Neural progenitor cell (in vitro differentiated cells): ENCODE results near the gene COL11A1.

ENCODE experiments used
- CTCF ChIP-seq: fragments of 200-600 bp; sonication (generic); IDR thresholded peaks from 2 replicates; pipeline ENCODE4 v1.5.1; 2017; ENCODE audit warnings: antibody characterized with exemption, mild to moderate bottlenecking
- EZH2 ChIP-seq: fragments of 200-600 bp; sonication (generic); IDR thresholded peaks from 2 replicates; pipeline ENCODE4 v1.6.1; 2017; ENCODE audit warnings: antibody characterized with exemption, mild to moderate bottlenecking, moderate library complexity
- EZH2phosphoT487 ChIP-seq: fragments of 200-600 bp; sonication (generic); IDR thresholded peaks from 2 replicates; pipeline ENCODE4 v1.6.1; 2017; ENCODE audit warnings: antibody characterized with exemption

DNA sequence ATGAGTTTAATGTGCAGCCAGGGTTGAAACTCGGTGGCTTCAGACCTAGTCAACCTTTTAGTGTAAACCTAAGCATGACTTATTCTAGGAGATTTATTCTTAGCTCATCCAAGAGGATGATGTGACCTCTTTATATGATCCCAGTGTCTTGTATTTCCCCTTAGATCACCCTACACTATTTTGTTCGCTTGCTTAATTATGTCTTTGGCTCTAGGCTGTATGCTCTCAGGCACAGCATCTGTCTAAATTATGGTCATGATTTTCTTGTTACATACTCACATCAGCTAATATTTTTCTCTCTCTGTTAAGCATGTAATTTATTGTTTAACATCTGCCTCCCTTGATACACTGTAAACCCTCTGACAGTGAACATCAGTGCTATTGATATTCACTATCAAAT lies 19.1 kb downstream of the COL11A1 start:
- TF ChIP-seq CTCF (no peak), EZH2 (no peak), EZH2phosphoT487 (no peak)
